ENCODE results near the gene CD8B.
"Not testable (repeated sequence)": the region's sequence is repeated elsewhere in the genome, so short reads cannot be mapped to it uniquely, and the experiment has no call there.

Gene CD8B

DNA sequence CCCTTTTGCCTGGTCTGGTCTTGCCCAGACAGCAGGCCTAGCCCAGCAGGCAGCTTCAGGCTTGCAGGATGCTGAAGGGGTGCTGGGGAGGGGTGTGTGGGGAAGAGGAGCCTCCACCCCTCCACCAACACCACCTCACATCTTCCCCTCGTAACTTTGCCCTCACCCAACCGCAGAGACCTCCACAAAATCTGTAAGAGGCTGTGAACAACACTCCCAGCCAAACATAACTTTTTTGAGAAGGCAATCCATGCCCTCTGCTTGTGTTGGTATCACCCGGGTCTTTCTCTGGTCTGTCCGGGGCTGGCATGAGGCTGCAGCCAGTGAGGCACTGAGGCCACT, 26.2 kb downstream of the CD8B start:
- DNase-seq, result not testable (repeated sequence)

DNA sequence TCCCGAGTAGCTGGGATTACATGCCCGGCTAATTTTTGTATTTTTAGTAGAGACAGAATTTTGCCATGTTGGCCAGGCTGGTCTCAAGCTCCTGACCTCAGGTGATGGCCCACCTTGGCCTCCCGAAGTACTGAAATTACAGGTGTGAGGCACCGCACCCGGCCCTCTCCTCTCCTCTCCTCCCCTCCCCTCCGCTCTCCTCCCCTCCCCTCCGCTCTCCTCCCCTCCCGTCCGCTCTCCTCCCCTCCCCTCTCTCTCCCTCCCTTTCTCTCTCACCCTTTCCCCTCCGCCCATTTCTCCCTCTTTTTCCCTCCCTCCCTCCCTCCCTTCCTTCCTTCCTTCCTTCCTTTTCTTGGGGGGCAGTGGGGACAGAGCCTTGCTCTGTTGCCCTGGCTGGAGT, 28.4 kb downstream of the CD8B start:
- DNase-seq, result no peak

DNA sequence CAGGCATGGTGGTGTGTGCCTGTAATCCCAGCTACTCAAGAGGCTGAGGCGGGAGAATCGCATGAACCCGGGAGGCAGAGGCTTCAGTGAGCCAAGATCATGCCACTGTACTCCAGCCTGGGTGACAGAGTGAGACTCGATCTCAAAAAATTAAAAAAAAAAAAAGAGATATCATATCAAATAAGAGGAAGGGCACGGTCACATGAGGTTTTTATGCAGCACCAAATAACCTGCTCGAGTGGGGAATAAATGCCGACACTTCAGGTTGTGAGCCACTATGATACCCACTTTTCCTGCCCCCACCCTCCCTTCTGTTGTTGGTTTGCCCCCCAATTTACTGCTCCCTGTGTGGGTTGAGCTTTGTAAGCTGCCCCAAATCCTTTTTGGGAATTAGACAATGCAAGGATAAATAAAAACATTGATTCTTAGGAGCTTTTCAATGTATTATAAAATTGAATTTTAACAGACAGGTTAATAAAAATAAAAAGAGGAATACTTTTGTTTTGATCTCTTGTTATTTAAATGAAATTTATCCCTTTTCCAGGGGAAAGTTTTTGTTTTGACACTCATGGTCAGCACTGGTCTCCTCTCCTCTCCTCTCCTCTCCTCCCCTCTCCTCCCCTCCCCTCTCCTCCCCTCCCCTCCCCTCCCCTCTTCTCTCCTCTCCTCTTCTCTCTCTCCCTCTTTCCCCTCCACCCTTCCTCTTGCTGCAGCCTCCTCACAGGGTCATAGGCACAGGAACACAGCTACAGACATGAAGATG, 29.2 kb downstream of the CD8B start:
- no peak for DNase-seq

- DNase-seq, result no peak
These were observed 30.1 kb downstream of the CD8B start for GRCh38 chr2:86831537-86831936.

- DNase-seq, result no peak
These were observed 34.7 kb downstream of the CD8B start for GRCh38 chr2:86826951-86827350.

GRCh38 chr2:86825693-86826381, 35.8 kb downstream of the CD8B start:
- DNase-seq, result no peak

DNA sequence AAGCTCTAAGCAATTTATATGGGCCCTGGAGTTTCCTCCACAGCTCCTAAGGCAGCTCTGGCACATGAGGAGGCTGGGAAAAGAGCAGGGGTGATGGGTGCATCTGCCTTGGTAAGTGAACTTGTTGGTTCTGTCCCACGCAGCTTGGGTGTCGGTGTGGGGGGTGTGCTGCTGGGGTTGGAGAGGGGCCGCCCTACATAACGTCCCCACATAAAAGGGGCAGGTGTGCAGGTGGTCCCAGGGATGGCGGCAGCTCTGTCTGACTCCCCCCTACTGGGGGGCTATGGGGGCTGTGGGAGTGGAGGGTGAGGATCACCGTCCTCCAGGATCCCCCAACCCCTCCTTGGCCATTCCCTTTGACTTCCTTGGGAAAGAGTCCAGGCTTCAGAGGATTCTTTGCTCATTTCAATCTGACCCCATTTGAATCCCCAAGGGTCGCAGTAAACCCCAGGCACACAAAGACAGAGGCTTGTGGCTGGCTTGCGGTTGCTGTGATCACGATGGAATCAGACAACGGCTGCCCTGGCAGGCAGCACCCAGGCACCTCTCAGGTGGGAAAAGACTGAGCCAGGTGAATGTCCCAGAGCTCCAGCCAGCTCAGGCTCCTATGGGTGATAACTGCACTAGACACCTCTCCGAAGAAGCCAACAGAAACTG, 36.5 kb downstream of the CD8B start:
- no peak for DNase-seq

DNA sequence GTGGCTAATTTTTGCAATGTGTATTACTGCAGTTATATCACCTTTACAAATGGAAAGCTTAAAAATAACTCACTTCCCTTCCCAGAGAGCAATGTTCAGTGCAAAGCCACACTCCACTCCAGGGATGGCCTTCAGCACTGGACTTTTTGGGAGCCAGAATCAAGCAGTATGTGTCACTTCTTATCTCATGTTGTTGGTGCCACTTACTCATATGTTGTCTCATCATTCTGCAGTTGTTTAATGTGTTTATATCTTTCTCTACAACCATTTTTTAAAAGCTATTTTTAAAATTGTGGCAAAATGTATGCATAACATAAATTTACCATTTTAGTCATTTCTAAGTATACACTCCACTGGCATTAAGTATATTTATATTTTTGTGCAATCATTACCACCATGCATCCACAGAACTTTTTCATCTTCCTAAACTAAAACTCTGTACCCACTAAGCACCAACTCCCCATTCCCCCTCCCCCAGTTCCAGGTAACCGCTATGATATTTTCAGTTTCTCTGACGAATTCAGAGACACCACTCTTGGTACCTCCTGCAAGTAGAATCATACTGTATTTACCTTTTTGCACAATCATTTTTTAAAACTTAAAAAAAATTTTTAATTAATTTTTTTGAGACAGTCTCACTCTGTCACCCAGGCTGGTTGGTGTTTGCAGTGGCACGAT, 38.9 kb downstream of the CD8B start:
- DNase-seq, result no peak

- no peak for DNase-seq
These were observed 39.8 kb downstream of the CD8B start for GRCh38 chr2:86821842-86822241.

DNA sequence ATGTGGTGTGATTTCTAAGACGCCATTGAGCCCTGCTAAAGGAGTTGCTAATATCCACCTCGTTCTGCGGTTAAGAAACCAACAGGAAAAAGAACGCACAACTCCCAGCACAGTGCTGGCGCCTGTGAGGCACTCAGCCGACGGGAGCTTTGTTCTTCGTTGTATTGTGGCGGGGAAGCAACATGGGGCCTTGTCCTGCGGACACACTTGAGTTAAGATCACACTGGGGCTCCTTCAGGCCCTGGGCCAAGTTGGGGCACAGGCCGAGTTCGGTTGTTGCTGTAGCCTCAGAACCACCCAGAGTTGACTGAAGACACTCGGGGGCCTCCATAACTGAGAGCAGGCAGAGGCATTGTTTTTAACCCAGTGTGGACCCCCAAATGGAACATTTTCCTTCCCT, 40.4 kb downstream of the CD8B start:
- no peak for DNase-seq

- no peak for DNase-seq
These were observed 42.7 kb downstream of the CD8B start for GRCh38 chr2:86818957-86819356.

GRCh38 chr2:86818114-86818801, 43.4 kb downstream of the CD8B start:
- no peak for DNase-seq

DNA sequence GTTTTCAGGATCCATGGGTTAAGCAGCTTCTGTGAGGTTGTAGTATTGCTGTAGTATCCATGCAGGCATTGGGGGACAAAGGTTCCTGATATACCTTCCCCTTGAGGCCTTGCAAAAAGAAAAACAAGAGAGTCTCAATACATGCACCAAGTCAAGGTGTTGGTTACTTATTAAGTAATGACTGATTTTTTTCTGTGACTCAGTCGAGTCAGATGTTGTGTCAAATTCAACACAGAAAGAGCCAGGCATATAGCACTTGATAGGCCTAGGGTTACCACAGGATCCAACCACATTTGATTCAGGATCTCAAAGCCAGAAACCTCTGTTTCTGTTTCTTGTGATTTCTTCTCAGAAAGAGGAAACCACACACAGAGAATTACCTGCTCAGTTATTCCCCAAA, 46.1 kb downstream of the CD8B start:
- no peak for DNase-seq

DNA sequence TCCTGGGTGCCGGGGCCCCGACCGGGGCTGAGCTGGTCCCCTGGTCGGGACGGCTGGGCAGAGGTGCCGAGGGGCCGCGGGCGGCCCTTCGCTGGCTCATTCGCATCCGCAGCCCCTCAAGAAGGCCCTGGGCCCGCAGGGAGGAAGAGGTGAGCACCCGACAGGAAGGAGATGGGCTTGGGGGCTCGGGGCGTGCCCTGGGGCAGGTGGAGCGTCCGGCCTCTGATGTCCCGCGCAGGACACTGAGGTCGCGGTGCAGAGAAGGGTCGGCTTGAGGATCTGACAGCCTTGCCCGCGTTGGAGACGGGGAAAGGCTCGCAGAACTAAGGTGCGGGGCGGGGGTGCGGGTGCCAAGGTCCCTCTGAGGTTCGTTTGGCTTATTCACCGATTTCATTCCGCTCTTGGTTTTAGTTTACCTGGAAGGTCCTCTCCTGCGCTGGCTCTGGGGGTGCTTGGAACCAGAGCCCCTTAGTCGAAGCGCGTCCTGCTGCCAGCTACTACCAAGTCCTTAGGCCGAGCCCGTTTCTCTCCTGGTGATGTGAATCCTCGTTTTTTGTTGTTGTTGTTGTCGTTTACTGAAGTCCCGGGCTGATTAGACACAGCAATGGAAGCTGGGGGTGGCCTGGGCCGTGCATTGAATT, 52.1 kb downstream of the CD8B start:
- DNase-seq, result no peak

DNA sequence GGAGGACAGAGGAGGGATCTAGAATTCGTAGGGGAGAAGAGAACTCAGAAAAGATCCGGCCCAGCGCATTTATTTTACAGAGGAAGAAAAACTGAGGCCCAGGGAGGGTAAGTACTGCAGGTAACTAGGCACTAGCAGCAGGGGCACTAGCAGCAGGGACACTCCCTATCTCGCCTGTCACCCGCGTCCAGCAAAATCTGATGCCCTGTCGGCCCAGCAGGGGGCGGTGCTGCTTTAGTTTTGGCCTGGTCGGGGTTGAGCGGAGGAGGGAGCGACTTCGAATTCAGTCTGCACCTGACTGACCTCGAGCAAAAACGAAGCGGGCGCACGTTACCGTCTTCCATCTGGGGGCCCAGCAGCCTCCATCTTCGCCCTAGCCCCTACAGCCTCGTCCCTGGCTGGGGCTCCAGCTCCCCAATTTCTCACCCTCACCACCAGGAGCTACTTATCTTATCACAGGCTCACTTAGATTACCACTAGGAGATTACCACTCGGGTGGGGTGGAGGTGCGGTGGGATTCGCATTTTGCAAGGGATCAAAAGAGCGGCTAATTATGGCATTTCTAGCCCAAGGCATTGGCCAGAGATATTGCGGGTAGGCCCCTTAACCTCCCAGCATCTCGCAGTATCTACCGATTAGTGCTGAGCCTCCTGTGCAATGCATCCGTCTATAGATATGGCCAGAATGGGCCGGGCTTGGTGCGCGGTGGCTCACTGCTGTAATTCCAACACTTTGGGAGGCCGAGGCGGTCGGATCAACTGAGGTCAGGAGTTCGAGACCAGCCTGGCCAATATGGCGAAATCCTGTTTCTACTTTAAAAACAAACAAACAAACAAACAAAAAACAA, 53.1 kb downstream of the CD8B start:
- DNase-seq, result peak; percentile 94

DNA sequence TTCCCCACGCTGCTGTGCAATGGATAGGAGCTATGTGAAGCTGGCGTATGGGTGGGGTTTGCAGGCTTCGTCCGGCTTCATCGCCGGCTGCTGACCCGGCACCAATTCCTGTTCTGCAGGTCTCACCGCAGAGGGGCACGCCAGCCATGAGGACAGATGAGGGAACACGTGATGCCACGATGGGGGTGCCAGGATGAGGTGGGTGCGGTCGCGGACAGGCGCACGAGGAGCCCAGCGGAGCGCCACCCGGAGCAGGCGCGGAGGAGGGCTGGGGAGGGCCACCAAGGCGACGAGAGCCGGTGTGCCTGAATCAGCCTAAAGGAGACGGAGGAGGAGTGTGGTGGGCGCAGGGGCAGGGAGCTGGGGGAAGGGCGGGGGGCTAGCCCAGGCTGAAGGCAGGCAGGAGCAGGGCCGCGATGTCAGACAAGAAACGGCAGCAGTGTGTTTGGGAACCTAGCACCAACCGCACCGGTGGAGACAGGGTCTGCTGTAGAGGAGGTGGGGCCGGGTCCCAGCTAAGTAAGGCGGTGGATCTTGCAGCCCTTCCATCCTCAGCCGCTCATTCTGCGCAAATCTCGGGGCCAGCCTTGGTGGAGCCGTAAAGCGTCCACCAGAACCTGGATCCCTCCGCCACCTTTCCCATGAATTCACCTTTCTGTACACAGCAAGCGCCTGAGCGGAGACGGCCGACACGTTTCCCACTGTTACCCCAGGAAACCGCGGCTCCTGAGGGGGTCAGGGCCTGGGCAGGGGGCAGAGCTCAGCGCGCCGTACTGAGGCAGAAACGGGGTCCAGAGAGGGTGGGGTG, 54.0 kb downstream of the CD8B start:
- DNase-seq, result peak; percentile 92

DNA sequence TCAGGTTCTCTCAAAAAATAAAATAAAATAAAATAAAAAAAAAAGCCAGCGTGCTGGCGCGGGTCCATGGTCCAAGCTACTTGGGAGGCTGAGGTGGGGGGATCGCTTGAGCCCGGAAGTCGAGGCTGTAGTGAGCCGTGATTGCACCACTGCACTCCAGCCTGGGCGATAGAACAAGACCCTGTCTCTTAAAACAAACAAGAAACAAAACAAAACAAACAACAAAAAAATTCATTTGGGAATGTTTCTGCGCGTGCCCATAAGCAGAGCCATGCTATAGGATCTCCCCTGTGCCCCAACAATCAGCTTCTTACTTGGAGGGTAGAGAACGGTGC, 54.6 kb downstream of the CD8B start:
- no peak for DNase-seq

DNA sequence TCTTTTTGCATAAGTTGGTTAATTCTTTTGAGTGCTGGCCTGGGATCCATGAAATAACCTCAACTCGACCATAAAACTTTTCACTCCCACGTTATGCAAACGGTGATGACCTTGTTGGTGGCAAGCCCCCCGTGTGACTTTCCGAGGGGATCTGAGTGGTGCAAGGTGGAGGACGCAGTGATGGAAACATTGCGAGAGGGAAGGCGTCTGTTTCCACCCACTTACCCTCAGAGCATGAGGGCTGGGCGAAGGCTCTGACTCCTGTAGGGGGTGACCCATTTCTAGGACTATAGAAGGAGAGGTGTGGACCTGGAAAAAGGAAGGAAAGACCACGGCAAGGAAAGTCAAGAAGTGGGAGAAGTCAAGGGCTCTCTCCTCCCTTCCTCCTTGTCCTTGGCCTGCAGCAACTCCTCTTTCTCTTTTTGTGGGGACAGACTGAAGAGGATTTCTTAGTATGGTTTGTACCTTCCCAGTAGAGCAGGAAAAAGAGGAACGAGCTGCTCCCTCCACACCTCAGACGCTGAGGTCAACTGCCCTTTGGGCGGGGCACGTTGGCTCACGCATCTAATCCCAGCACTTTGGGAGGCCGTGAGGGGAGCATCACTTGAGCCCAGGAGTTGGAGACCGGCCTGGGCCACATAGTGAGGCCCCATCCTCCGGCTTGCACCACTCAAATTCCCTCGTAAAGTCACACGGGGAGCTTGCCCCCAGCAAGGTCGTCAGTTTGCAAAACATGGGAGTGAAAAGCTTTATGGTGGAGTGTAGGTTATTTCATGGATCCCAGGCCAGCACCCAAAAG, 55.4 kb downstream of the CD8B start:
- no peak for DNase-seq

DNA sequence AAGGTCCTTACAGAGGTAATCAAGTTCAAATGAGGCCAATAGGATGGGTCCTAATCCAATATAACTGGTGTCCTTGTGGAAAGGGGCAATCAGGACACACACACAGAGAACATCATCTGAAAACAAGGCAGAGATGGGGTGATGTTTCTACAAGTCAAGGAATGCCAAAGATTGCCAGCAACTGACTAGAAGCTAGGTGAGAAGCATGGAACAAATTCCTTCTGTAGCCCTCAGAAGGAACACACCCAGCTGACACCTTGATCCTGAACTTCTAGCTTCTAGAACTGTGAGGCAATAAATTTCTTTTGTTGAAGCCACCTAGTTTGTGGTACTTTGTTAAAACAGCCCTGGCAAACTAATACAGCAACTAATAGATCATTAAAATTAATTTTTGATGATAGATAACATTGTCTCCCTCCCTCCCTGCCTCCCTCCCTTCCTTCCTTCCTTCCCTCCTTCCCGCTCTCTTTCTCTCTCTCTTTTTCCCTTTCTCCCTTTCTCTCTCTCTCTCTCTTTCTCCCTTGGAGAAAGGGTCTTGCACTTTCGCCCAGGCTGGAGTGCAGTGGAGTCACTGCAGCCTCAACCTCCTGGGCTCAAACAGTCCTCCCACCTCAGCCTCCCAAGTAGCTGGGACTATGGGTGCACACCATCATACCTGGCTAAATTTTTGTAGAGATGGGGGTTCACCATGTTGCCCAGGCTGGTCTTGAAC, 60.7 kb downstream of the CD8B start:
- DNase-seq, result no peak
